HG02885 (cell line): ENCODE data around the gene SLC7A1.

ENCODE experiments used
- ATAC-seq: cut with Tn5 transposase; IDR thresholded peaks from one replicate; pipeline ENCODE4 v1.9.1; 2021; ENCODE audit warnings: mild to moderate bottlenecking; ENCODE audit not compliant: unreplicated experiment, poor library complexity

The SLC7A1 gene

DNA sequence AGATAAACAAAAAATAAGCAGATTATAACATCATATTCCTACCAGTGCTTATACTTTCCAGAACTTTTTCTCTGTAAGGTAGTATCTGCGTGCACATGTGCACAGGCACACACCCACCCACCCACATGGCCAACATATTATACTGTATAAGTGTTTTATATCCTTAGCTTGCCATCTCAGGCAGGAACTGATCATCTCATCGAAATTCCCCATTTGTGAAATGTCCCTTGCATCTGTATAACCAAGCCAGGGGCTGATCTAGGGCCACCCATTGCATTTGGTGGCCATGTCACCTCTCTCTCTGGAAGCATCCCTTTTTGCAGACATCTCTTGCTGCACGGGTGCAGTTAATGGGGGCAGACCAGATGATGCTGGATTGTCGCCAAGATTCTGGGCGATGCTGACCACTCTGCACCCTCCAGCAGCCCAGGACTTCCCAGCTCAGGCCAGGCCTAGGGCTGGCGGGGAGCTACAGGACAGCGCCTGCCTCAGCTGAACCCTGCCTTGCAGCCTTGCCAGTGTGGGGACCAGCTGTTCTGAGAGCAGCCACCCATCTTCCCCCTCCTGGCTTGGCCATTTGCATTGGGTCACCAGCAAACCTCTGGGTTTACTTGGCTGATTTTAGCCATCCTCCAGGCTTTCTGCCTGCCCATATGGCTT, 95.9 kb downstream of the SLC7A1 start:
- ATAC-seq: no peak

DNA sequence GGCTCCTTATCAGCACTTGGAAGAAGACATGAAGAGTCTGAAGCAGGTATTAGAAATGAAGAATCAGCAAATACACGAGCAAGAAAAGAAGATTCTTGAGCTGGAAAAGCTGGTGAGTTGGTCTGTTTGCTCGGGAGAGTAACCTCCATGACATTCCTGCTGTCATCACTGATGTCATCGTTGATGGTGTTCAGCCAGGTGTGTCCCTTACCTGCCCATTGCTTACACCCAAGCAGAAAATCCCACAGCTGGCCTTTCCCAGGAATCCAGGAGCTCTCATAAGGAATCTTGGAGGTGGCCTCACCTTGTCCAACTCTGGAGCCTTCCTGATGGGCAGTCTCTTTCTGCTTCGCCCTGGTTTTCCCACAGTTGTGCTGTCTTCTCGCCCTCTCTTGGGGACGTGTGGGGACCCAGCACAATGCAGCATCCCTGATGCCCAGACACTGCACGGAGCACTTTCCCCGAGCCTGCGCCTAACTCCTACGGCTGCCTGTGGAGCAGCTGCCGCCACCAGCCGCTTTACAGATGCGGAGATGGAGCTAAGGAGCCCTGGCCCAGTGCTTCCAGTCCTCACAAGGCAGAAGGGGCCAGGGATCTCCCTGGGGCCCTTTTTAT, 97.0 kb downstream of the SLC7A1 start:
- ATAC-seq: no peak

DNA sequence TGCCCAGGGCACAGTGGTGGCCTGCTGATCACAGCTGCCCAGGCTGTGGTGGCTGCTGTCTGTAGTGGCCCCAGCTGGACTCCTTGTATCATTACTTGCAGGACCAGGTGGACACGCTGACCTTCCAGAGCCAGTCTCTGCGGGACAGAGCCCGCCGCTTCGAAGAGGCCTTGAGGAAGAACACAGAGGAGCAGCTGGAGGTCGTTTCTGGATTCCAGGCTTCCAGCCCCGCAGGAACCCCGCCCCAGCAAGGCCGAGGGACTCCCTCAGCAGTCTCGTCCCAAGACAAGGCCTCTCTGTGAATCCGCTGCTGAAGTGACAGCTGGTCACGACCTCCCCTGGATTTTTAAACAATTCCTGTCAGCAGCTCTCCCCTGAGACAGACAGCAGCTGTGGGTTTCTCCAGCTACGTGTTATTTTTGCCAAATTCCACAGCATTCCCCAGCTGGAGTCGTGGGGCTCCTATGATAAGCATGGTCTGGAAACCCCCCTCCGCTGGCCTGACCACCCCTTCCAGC, 98.3 kb downstream of the SLC7A1 start:
- ATAC-seq: no peak

DNA sequence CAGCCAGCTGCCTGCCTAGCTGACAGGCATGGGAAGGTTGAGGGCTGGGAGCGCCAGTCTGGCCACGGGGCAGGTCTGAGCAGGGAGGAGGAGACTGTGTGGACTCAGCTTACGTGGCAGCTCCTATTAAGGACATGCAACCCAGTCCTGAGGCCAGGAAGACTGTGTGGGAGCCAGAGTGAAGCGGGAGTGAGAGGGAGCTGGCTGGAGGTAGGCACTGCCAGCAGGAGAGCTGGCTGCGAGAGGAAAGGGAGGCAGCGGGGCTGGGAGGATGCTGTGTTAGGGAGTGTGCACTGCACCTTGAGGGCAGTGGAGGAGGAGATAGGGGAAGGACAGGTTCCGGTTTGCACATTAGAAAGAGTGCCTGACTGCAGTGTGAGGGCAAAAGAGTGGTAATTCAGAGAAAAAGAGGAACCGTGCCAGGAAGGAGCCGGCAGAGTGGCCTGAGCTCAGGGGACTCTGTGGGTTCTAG, 99.2 kb downstream of the SLC7A1 start:
- peak; percentile 63 for ATAC-seq

DNA sequence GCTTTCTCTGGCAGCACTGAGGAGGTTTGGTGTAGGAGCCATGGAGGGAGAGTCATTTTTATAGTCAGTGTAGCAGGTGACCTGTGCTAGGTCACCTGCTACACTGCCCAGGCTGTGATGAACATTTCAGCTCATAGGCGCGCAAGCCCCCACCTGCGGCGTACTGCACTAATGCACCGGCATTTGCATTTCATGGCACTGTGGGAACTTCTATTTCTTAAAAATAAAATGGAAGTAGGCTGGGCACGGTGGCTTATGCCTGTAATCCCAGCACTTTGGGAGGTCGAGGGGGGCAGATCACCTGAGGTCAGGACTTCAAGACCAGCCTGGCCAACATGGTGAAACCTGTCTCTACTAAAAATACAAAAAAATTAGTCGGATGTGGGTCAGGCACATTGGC, 101.0 kb downstream of the SLC7A1 start:
- ATAC-seq: no peak

DNA sequence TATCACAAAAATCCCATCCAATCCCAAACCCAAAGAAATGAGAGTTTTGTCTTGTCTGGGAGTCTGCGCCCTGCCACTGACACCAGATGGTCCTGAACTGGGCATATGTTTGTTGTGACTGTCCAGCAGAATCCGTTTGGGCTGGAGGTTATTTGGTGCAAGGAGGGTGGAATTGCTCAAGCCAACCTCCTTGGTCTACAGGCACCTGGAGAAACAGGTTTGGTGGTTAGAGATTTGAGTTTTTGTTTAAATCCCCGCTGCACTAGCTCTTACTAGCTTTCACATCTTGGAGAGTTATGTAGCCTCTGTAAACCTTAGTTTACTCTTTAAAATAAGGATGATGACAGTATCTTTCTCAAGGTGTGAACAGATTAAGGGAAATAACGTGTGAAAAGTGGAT, 101.7 kb downstream of the SLC7A1 start:
- no peak for ATAC-seq

DNA sequence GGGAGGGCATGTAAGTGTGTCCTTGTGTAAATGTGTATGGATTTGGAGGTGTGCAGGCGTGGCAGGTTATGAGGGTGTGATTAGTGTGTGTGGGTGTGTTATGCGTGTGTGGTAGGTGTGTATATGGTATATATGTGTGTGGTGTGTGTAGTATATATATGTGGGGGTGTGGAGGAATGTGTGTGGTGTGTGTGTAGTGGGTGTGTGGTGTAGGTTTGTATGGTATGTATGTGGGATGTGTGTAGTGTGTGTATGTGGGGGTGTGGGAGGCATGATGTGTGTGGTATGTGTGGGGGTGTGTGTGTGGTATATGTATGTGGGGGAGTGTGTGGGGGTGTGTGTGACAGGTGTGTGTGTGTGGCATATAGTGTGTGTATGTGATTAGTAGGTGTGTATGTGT, 104.2 kb downstream of the SLC7A1 start:
- ATAC-seq: no peak

DNA sequence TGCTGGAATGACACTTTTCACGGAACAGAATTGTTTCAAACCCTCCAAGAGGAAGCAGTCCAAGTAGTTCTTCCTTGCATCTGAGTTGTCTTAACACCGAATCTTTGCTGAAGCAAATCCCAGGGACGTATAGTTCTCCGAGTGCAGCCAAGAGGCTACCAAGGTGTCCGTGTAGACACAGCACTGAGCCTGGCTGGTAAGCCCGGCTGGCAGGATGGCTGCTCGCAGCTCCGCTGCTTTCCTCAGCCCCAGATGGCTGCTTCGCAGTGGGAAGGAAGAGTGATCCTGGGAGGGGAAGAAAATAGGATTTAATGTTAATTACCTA, 105.0 kb downstream of the SLC7A1 start:
- no peak for ATAC-seq

DNA sequence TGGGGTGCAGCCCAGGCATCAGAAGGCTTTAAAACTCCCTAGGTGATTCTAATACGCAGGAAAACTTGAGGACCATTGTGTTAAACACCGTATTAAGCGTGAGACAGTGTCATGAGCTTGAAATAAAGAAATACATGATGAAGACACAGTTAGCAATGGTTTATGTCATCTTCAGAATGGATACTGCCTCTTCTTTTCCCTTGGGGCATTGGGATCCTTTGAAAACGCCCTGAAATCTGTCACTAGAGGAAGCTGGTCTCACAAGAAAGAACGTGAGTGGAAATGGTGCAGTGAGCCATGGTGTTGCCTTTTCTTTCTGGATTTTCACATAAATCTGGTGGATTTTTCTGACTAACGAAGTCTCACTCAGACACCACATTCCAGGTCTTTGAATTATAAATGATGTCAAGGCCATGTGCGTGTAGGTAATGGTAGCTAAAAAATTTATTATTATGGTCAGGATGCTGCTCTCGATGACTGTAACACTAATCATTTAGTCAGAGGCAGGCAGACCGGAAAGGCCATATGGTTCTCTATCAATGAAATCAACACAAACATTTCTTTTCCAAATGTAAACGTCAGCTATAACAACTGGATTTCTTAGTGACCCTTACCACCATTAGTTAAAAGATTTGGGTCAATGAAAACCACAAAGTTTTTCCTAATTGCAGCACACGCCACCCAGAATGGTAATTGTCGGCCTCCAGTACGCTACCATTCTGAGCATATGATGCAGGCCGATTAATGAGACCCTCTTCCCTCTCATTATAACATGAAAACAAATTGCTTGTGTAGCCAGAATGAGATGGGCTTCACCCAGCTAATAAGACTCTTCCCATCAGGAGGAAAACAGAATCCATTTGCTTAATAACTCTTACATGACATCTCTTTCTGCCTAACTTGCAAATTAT, 105.6 kb downstream of the SLC7A1 start:
- ATAC-seq: no peak

DNA sequence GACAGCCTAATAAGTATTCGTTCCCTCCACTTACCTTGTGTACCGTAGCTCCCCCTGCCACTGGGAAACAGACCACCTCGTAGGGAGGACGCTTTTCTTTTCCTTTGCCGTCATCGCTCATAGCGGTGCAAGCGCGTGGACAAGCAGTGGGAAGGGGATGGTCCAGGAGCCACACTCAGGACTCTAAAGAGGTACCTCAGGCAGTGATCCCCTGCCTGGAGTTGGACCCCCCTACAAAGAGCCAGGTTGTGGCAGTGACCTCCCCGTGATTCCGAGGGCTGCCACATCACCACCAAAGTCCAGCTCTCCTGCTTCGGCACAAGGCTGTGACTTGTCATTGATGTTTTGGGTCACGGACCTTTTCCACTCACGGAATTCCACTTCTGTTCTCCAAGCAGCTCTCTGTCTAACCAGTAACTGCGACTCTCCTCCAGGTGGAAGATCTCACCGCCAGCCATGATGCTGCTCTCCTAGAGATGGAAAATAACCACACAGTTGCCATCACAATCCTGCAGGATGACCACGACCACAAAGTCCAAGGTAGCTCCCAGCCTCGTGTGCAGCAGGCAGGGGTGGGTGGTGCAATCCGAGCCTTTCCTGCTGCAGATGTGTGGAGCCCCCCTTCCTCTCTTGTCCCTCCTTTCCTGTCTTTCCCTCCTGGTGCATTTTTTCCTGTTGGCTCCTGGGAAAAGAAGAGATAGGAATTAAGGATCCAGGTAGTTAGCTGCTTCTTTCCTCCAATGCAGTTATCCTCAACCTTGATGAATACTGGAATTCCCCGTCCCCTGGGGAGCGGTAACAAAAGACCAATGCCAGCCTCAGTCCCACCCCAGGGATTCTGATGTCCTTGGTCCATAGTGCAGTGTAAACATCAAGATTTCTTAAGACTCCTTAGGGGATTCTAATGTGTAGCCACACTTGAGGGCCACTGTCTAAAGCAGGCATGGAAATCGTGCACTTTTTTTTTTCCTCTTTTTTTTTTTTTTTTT, 107.7 kb downstream of the SLC7A1 start:
- ATAC-seq: no peak

DNA sequence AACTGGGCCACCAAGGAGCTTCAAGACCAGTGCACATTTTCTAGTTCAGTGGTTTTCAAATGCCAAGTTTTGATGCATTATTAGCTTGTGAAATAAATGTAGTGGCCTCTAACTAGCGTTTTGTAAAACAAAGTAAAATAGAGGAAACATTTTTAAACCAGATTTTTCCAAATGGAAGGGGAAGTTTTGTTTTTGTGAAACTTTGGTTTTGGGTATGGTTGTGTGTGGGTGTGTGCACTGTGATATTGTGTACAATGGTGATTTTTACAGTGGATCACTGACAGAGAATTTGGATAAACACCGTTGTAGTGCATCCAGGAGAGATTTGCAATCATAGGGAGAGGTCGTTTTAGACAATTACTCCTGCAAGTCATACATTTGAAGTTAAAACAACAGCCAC, 108.9 kb downstream of the SLC7A1 start:
- ATAC-seq: no peak

DNA sequence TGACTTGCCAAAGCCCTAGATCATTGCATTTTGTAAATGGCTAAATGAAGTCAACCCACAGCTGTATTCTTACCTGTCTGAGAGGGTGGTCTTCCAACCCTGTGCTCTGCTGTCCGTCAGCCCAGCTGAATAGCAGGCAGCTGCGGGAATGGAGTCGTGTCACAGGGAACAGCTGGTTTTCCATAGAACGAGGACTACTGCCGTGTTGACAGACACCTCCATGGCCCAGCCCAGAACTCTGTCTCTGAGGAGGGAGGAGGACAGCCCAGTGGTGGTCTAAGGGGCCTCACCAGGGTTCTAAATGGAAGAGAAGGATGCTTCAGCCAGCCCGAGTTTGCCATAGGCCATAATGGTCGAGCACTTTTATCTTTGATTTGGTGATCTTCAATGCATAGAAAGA, 110.7 kb downstream of the SLC7A1 start:
- no peak for ATAC-seq

DNA sequence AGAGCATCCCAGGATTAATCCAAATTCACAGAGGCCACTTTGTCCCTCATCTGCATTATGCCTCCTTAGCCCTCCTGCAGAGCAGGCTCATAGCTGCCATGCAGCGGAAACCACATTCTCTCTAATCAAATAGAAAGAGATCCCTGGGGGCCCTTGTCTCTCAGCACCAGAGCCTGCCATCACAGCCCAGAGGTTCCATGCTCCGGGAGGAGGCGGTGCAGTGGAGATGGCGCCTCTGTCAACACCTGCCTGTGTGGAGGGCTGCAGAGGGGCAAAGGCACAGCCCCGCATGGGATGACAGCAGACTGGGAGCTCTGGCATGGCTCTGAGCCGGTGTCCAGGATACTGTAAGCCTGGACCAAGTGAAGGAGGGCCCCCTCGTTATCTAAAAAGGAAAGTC, 111.3 kb downstream of the SLC7A1 start:
- ATAC-seq: no peak

DNA sequence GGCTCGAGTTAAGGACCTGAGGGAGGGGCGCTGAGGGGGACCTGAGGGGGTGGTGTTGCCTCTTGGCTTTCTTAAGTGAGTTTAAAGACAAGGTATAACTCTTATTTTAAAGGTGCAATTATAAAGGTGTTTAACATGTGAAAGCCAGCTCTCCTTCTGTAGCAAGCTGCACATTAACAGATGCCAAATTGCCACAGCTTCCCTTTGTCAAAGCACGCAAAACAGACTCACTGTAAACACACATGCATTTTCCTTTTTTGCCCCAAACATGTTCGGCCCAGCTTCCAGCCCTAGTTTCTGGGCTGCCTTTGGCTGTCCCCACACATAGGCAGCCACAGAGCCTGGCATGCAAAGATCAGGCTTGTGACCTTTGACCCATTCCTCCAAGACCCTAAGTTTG, 111.9 kb downstream of the SLC7A1 start:
- no peak for ATAC-seq

DNA sequence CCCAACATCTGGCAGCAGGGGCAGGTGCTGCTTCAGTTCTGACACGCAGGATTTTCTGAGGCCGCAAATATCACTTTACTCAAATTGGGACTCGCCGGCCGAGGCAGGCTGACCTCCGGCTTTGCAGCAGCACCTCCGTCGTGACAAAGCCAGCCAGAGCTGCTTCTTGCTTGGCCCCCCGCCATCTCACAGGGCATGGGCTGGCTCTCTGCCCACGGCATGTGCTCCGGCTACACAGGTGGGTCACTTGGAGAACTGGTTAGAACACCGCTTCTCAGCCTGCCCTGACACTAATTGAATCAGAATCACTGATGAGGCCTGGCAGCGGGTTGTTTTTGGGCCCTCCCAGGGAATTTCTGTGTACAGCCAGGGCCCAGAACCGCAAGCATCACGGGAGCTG, 112.3 kb downstream of the SLC7A1 start:
- ATAC-seq: no peak

DNA sequence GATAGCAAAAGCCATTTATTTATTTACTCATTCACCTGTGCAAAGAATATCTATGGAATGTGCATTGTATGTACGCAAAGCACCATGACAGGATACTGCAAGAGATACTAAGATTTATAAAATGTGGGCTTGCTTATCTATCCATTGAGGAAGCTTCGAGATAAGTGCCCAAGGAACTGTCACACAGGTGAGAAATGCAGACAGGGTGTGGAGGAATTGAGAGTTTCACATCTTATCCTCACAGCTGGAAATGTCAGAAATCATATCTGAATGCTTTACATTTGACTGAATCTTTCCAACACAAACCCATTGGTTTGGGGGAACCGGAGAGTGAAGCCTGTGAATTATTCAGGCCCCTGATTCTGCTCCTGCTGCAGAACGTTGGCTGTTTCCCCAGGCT, 113.0 kb downstream of the SLC7A1 start:
- no peak for ATAC-seq

DNA sequence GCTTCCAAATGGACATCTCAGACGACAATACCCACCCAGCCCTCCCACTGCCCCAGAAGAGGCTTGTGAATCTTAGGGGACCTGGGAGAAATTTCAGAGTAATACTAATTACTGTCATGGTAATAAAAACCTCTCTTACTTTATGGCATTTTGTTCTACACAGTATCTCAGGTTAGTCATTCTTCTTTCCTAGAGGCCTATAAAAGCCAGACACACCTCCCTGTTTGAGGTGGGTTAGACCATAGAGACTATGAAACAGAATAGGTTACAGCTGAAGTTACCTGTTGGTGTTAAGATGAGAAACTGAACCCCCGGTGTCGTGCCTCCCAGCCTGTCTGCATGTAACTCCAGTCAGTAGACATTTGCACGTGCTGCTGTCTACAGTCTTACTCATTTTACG, 113.9 kb downstream of the SLC7A1 start:
- no peak for ATAC-seq

DNA sequence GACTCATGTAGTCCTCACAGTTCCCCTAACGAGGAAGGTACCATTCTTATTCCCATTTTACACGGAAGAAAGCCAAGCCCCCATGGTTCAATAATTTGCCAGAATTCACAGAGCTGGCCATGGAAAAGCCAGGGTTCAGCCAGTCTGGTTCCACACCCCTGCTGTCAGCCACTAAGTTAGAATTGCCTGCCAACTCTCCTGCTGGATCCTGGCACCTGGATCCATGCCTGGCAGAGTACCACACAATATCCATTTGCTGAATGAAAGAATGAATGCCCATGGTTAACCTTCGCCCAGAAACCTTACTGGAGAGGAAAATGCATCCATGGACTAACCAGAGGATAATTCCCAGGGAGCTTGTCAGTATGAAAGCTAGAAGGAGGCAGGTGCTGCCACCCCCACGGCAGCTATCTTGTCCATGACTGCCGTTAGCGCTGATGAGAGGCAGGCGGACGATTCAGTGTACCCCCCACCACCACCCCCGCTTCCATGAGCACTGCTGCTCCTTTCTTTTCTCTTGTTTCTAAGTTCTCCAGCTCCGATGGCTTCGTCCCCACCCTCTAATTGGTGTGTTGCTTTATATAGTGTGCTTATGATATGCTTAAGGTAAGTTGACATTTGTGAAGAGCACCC, 114.5 kb downstream of the SLC7A1 start:
- no peak for ATAC-seq

DNA sequence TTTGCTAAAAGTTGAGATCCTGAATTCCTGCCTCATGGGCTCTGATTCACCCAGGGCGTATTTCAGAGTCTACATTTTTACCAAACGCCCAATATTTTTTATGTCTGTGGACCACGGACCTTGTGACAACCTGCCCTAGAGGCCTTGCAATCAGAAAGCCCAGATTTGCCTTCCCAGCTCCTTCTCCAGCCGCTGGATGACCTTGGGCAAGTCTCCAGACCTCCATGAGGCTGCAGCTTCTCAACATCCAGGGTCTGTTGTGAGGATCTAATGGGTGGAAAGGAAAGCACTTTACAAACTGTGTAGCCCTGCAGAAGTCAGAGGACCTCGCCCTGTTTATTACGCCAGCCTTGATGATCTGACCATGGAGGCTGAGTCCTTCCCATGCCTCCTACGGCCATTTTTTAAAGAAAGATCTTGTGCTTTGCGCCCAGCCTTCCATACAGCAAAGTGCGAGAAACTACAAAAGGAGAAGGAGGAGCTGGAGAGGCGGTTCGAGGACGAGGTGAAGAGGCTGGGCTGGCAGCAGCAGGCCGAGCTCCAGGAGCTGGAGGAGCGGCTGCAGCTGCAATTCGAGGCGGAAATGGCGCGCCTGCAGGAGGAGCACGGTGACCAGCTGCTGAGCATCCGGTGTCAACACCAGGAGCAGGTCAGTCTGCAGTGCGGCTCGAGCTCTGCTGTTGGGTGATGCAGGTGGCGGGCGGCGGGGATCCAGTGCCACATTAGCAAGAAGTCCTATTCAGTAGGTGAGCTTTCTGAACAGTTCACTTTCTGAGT, 115.6 kb downstream of the SLC7A1 start:
- no peak for ATAC-seq
